Loucy (cell line): ENCODE data around the gene GIGYF2.

Source experiments
- H2AFZ ChIP-seq: fragments of 200-600 bp; sonication (generic); 2 replicates; pipeline ENCODE4 v1.6.0; 2016; ENCODE audit warnings: antibody characterized with exemption, mild to moderate bottlenecking, low read length, moderate library complexity
- H3F3A ChIP-seq: fragments of 200-600 bp; 2 replicates; pipeline ENCODE4 v1.6.0; 2016; ENCODE audit warnings: antibody characterized with exemption, low read depth, mild to moderate bottlenecking
- H3K27me3 ChIP-seq: fragments of 200-600 bp; sonication (generic); 2 replicates; pipeline ENCODE4 v1.6.1; 2014; ENCODE audit warnings: low read length, mild to moderate bottlenecking; ENCODE audit not compliant: insufficient read depth, poor library complexity, severe bottlenecking
- H3K36me3 ChIP-seq: fragments of 200-600 bp; sonication (generic); 2 replicates; pipeline ENCODE4 v1.6.1; 2016; ENCODE audit warnings: low read length; ENCODE audit not compliant: insufficient read depth
- H3K4me1 ChIP-seq: fragments of 200-600 bp; sonication (generic); 2 replicates; pipeline ENCODE4 v1.5.1; 2014; ENCODE audit warnings: low read length, mild to moderate bottlenecking; ENCODE audit not compliant: insufficient read depth, poor library complexity, severe bottlenecking
- H3K4me2 ChIP-seq: fragments of 200-600 bp; sonication (generic); 2 replicates; pipeline ENCODE4 v1.6.0; 2014; ENCODE audit warnings: antibody characterized with exemption, low read length, low read depth, mild to moderate bottlenecking; ENCODE audit not compliant: poor library complexity, severe bottlenecking
- H3K4me3 ChIP-seq: fragments of 200-600 bp; sonication (generic); 2 replicates; pipeline ENCODE4 v1.5.1; 2014; ENCODE audit warnings: low read length, mild to moderate bottlenecking, mixed read lengths; ENCODE audit not compliant: poor library complexity, severe bottlenecking
- H3K79me2 ChIP-seq: fragments of 200-600 bp; sonication (generic); 2 replicates; pipeline ENCODE4 v1.6.1; 2014; ENCODE audit warnings: low read length; ENCODE audit not compliant: insufficient read depth
- H3K9ac ChIP-seq: fragments of 200-600 bp; sonication (generic); 2 replicates; pipeline ENCODE4 v1.6.0; 2014; ENCODE audit warnings: mild to moderate bottlenecking, low read depth, low read length, moderate library complexity; ENCODE audit not compliant: poor library complexity, severe bottlenecking
- H3K9me2 ChIP-seq: fragments of 200-600 bp; sonication (generic); replicated peaks from 2 replicates; pipeline ENCODE4 v1.6.1; 2016; ENCODE audit warnings: low read depth, low read length, mixed read lengths
- H3K9me3 ChIP-seq: fragments of 200-600 bp; sonication (generic); 2 replicates; pipeline ENCODE4 v1.6.1; 2014; ENCODE audit warnings: mild to moderate bottlenecking, antibody characterized with exemption, low read length, low read depth; ENCODE audit not compliant: insufficient read depth
- H4K20me1 ChIP-seq: fragments of 200-600 bp; sonication (generic); 2 replicates; pipeline ENCODE4 v1.6.0; 2014; ENCODE audit warnings: antibody characterized with exemption, low read length, mild to moderate bottlenecking; ENCODE audit not compliant: insufficient read depth, poor library complexity, severe bottlenecking
- CTCF ChIP-seq: fragments of 200-600 bp; sonication (generic); conservative IDR thresholded peaks from 2 replicates; pipeline ENCODE4 v1.5.1; 2014; ENCODE audit warnings: mild to moderate bottlenecking, antibody characterized with exemption, low read length
- EZH2phosphoT487 ChIP-seq: fragments of 200-600 bp; IDR thresholded peaks from 2 replicates; pipeline ENCODE4 v1.6.1; 2018; ENCODE audit warnings: antibody characterized with exemption, mild to moderate bottlenecking, moderate library complexity, borderline replicate concordance

GIGYF2 gene

DNA sequence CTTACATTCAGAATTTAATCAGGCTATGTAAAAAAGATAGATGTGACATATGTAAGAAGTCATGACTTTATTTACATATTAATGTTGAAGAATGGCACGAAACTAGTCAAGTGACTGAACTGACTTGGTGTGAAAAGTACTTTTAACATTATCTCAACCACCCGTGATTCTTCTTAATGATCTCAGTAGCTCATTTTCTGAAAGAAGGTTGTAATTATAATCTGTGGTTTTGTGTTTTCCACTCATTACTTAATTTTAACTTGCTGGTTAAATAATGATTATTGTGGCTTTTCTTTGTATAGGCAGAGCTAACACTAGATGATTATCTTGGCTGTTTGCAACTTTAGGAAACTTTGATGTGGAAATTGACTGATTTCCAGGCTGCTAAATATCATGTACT is 60.8 kb downstream of the GIGYF2 start:
- H3K9ac ChIP-seq: no peak overlapping the region
- no peak overlapping the region for H2AFZ ChIP-seq
- H3K27me3 ChIP-seq: no peaks in the 10 kb centered on the region
- peaks cover 54% of the 10 kb centered on the region; the same call in 1 of the 2 replicates for H3K36me3 ChIP-seq
- H3F3A ChIP-seq: no peaks in the 10 kb centered on the region
- H3K4me1 ChIP-seq: no peaks in the 10 kb centered on the region
- H3K9me3 ChIP-seq: no peaks in the 10 kb centered on the region
- no peaks in the 10 kb centered on the region for H3K9me2 ChIP-seq
- H3K4me3 ChIP-seq: no peak overlapping the region
- no peaks in the 10 kb centered on the region for H4K20me1 ChIP-seq
- H3K79me2 ChIP-seq: no peaks in the 10 kb centered on the region
- TF ChIP-seq CTCF (no peak), EZH2phosphoT487 (no peak)
- H3K4me2 ChIP-seq: no peak overlapping the region

DNA sequence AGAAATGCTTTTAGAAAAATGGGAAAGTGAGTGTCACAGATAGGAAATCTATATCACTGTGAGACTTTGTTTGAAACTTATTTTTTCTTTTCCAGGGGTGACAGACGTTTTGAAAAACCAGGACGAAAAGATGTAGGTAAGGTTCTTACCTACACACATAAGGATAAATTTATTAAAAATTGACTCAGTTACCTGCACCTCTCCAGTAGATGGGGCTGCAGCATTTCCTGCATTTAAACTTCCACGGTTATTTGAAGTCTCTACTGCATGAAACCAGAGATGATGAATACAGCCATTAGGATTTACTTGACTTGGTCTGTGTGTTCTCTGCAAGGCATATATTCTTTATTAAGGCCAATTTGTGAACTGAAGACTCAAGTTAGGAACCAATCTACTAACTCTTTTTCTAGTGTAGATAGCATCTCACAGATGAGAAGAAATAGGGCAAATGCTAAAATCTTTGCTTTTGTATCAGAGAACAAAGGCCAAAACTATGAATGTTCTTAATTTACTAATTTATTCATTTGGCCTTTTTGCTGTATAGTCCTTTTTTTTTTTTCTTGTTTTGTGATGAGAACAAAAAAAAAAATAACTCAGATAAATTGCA is 64.3 kb downstream of the GIGYF2 start:
- Histone ChIP-seq H3K9me3 (no peaks in the 10 kb centered on the region), H4K20me1 (no peaks in the 10 kb centered on the region), H3K36me3 (peaks cover 63% of the 10 kb centered on the region; the same call in 1 of the 2 replicates), H3K4me1 (no peaks in the 10 kb centered on the region), H3F3A (no peaks in the 10 kb centered on the region), H3K4me2 (no peak overlapping the region), H3K79me2 (no peaks in the 10 kb centered on the region), H3K9me2 (no peaks in the 10 kb centered on the region), H2AFZ (no peak overlapping the region), H3K9ac (no peak overlapping the region), H3K4me3 (no peak overlapping the region), H3K27me3 (no peaks in the 10 kb centered on the region)
- TF ChIP-seq CTCF (peak; percentile 84), EZH2phosphoT487 (no peak)

- Histone ChIP-seq H2AFZ (no peak overlapping the region), H3K36me3 (peaks cover 43% of the 10 kb centered on the region; the same call in 1 of the 2 replicates), H3K9me3 (no peaks in the 10 kb centered on the region), H3K4me3 (no peak overlapping the region), H3K9me2 (no peaks in the 10 kb centered on the region), H4K20me1 (no peaks in the 10 kb centered on the region), H3K4me2 (no peak overlapping the region), H3K9ac (no peak overlapping the region), H3K27me3 (no peaks in the 10 kb centered on the region), H3K4me1 (peaks cover 14% of the 10 kb centered on the region), H3K79me2 (no peaks in the 10 kb centered on the region), H3F3A (0 out of 2 replicates have a peak, but pooled peaks cover 5% of the 10 kb centered on the region)
- TF ChIP-seq EZH2phosphoT487: no peak
- TF ChIP-seq CTCF: no peak
Measured at GRCh38 chr2:232767866-232768265, 70.7 kb downstream of the GIGYF2 start.
